H9 (cell line): ENCODE data around the gene ATRIP. TPM values are rescaled to one million over a fixed set of nuclear protein-coding genes. Genes with fewer than 3 reads are reported as not detected.

Experiments
- DNase-seq: peaks from one replicate; pipeline ENCODE4 v3.0.0-alpha.2; 2017
- H2AFZ ChIP-seq: one replicate; pipeline ENCODE4 v1.6.1; 2013; ENCODE audit warnings: mild to moderate bottlenecking, low read length, control low read depth, moderate library complexity
- H2AK5ac ChIP-seq: 2 replicates; pipeline ENCODE4 v1.6.1; 2013; ENCODE audit warnings: low read length, control low read depth, mixed read lengths; ENCODE audit not compliant: insufficient read length
- H2BK120ac ChIP-seq: one replicate; pipeline ENCODE4 v1.6.1; 2013; ENCODE audit warnings: low read depth, mild to moderate bottlenecking, low read length, control low read depth, inconsistent platforms; ENCODE audit not compliant: poor library complexity, severe bottlenecking
- H2BK12ac ChIP-seq: 2 replicates; pipeline ENCODE4 v1.6.1; 2013; ENCODE audit warnings: low read length, control low read depth, mixed read lengths, low read depth; ENCODE audit not compliant: insufficient read length
- H2BK15ac ChIP-seq: 2 replicates; pipeline ENCODE4 v1.6.1; 2013; ENCODE audit warnings: low read depth, low read length, control low read depth
- H2BK20ac ChIP-seq: one replicate; pipeline ENCODE4 v1.6.1; 2013; ENCODE audit warnings: low read depth, mild to moderate bottlenecking, low read length, control low read depth, inconsistent platforms; ENCODE audit not compliant: poor library complexity, severe bottlenecking
- H2BK5ac ChIP-seq: 2 replicates; pipeline ENCODE4 v1.6.1; 2013; ENCODE audit warnings: low read length, control low read depth, mixed read lengths; ENCODE audit not compliant: insufficient read length
- H3K14ac ChIP-seq: 2 replicates; pipeline ENCODE4 v1.6.1; 2013; ENCODE audit warnings: low read length, control low read depth; ENCODE audit not compliant: insufficient read depth
- H3K18ac ChIP-seq: 2 replicates; pipeline ENCODE4 v1.6.1; 2013; ENCODE audit warnings: low read depth, mild to moderate bottlenecking, mixed read lengths, low read length, control low read depth; ENCODE audit not compliant: insufficient read length
- H3K23ac ChIP-seq: 2 replicates; pipeline ENCODE4 v1.6.1; 2013; ENCODE audit warnings: low read length, control low read depth, mixed read lengths, low read depth; ENCODE audit not compliant: insufficient read length
- H3K23me2 ChIP-seq: 2 replicates; pipeline ENCODE4 v1.6.1; 2013; ENCODE audit warnings: low read depth, mild to moderate bottlenecking, mixed read lengths, low read length, control low read depth; ENCODE audit not compliant: insufficient read length, poor library complexity, severe bottlenecking
- H3K27ac ChIP-seq: 2 replicates; pipeline ENCODE4 v1.5.1; 2013; ENCODE audit warnings: low read length, control low read depth, mixed read lengths, low read depth; ENCODE audit not compliant: insufficient read length
- H3K27me3 ChIP-seq: 2 replicates; pipeline ENCODE4 v1.6.1; 2013; ENCODE audit warnings: low read length, control low read depth, inconsistent platforms; ENCODE audit not compliant: insufficient read depth
- H3K4ac ChIP-seq: 2 replicates; pipeline ENCODE4 v1.6.1; 2013; ENCODE audit warnings: low read depth, mild to moderate bottlenecking, control low read depth, inconsistent platforms, low read length, moderate library complexity
- H3K4me1 ChIP-seq: 2 replicates; pipeline ENCODE4 v1.6.1; 2013; ENCODE audit warnings: low read length, control low read depth, inconsistent platforms; ENCODE audit not compliant: insufficient read depth
- H3K4me2 ChIP-seq: 2 replicates; pipeline ENCODE4 v1.6.1; 2013; ENCODE audit warnings: low read length, control low read depth, mixed read lengths; ENCODE audit not compliant: insufficient read length, insufficient read depth
- H3K56ac ChIP-seq: 2 replicates; pipeline ENCODE4 v1.6.1; 2013; ENCODE audit warnings: low read depth, mild to moderate bottlenecking, mixed read lengths, low read length, control low read depth; ENCODE audit not compliant: insufficient read length
- H3K79me1 ChIP-seq: 2 replicates; pipeline ENCODE4 v1.6.1; 2013; ENCODE audit warnings: low read depth, mild to moderate bottlenecking, moderate library complexity, low read length, control low read depth, inconsistent platforms; ENCODE audit not compliant: insufficient read depth, poor library complexity, severe bottlenecking
- H3K79me2 ChIP-seq: 2 replicates; pipeline ENCODE4 v1.6.1; 2013; ENCODE audit warnings: low read length, control low read depth, inconsistent platforms; ENCODE audit not compliant: insufficient read depth
- H3K9ac ChIP-seq: 2 replicates; pipeline ENCODE4 v1.6.1; 2013; ENCODE audit warnings: low read length, control low read depth, mixed read lengths; ENCODE audit not compliant: insufficient read length; ENCODE audit errors: extremely low read depth
- H3K9me3 ChIP-seq: one replicate; pipeline ENCODE4 v1.6.1; 2013; ENCODE audit warnings: low read depth, low read length, inconsistent platforms; ENCODE audit not compliant: control insufficient read depth
- H3T11ph ChIP-seq: one replicate; pipeline ENCODE4 v1.6.1; 2013; ENCODE audit warnings: mild to moderate bottlenecking, low read length, control low read depth, inconsistent platforms
- H4K20me1 ChIP-seq: one replicate; pipeline ENCODE4 v1.6.1; 2013; ENCODE audit not compliant: control insufficient read depth, insufficient read length, insufficient read depth
- H4K5ac ChIP-seq: 2 replicates; pipeline ENCODE4 v1.6.1; 2013; ENCODE audit warnings: low read depth, mild to moderate bottlenecking, mixed read lengths, low read length, control low read depth; ENCODE audit not compliant: insufficient read length
- H4K8ac ChIP-seq: replicated peaks from 2 replicates; pipeline ENCODE4 v1.6.1; 2013; ENCODE audit warnings: low read length, control low read depth, mixed read lengths, low read depth; ENCODE audit not compliant: insufficient read length
- H4K91ac ChIP-seq: 2 replicates; pipeline ENCODE4 v1.6.1; 2013; ENCODE audit warnings: low read depth, mild to moderate bottlenecking, moderate library complexity, mixed read lengths, low read length, control low read depth; ENCODE audit not compliant: insufficient read length
- H3K27ac Mint-ChIP-seq, 3 experiments: 2 replicates in 2 of 3; 3 replicates in 1 of 3; pipeline ENCODE4 v1.8.0; 2020 to 2021; ENCODE audit warnings: mixed read lengths in 3 of 3, mild to moderate bottlenecking in 1 of 3, moderate library complexity in 1 of 3
- H3K27me3 Mint-ChIP-seq: 2 replicates; pipeline ENCODE4 v1.8.0; 2021; ENCODE audit warnings: low read depth, mild to moderate bottlenecking, moderate library complexity, mixed read lengths
- H3K36me3 Mint-ChIP-seq, 3 experiments: 2 replicates in 2 of 3; 3 replicates in 1 of 3; pipeline ENCODE4 v1.8.0; 2020 to 2021; ENCODE audit warnings: low read depth in 3 of 3, mixed read lengths in 3 of 3; ENCODE audit not compliant: insufficient read depth in 1 of 3
- H3K4me1 Mint-ChIP-seq, 2 experiments: 2 replicates each; pipeline ENCODE4 v1.8.0; 2020; ENCODE audit warnings: mixed read lengths in 2 of 2
- H3K4me3 Mint-ChIP-seq, 2 experiments: 2 replicates in 1 of 2; 3 replicates in 1 of 2; pipeline ENCODE4 v1.8.0; 2020 to 2021; ENCODE audit warnings: mild to moderate bottlenecking in 2 of 2, mixed read lengths in 2 of 2, moderate library complexity in 1 of 2
- H3K9me3 Mint-ChIP-seq, 2 experiments: 2 replicates in 1 of 2; 3 replicates in 1 of 2; pipeline ENCODE4 v1.8.0; 2020; ENCODE audit warnings: mild to moderate bottlenecking in 2 of 2, mixed read lengths in 2 of 2, moderate library complexity in 1 of 2
- CTCF ChIP-seq: fragments of 200-600 bp; sonication (generic); conservative IDR thresholded peaks from 3 replicates; pipeline ENCODE4 v1.8.0; 2021; ENCODE audit warnings: antibody characterized with exemption, mild to moderate bottlenecking
- WGBS: extraction: QIAGEN DNeasy Blood & Tissue Kit; methylation state at CpG from one replicate; pipeline ENCODE4 v1.1.7; 2013; ENCODE audit warnings: missing lambda C conversion rate, low lambda C conversion rate, mixed read lengths; ENCODE audit not compliant: insufficient read length; ENCODE audit errors: extremely low coverage; 5-methylcytosine and 5-hydroxymethylcytosine counted together
- total RNA-seq: library from RNA; stranded (reverse); gene quantifications from 2 replicates; pipeline ENCODE4 v1.2.1, GENCODE V29; 2021

ATRIP gene
- total RNA-seq, 1 experiment from 2014 or later = 16.3 TPM

DNA sequence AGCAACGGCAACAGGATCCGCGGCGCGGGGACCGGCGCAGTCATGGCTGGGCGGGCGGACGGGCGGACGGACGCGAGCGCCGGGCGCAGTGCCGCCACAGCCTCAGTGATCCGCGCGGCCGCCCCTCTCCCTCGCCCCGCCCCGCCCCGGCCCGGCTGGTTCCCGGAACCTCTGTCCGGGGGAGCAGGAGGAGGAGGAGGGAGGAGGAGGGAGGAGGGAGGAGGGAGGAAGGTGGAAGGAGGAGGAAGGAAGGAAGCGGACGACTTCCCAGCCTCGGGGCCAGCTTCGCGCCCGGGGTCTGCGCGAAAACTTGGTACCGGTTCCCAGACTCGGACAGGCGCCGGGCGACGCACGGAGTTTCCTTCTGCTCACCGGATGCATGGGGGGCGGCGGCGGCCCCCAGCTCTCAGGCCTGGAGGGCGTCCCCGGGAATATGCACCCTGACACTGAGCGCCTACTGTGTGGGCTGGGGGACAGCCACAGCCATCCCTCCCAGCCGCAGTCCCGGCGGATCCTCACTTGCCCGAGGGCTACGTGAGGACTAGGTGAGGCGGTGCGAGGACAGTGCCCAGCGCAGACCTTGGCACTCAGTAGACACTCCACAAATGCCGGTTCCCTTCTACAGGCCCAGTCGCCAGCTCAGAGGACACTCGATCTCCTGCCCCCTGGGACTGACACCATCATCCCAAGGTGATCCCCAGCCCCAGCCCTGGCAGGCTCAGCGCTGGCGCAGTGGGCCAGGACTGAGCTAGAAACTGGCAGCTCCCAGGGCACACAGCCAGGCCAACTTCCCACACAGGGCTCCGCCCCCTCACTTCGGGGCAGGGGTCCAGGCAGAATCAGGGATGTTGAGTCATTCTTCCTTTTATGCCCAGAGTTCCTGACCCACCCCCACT lies 57.8 kb downstream of the ATRIP start, which contains the start of gene SHISA5:
Gene SHISA5, minus strand, starts transcription at position 124 of the 896 bp plus-strand sequence. Its CDS starts 80 bp downstream, at position 44.
- Mint-ChIP-seq H3K36me3 (peaks cover 6 to 10% (median 7%) of the 10 kb centered on the region in 3 experiments), H3K4me3 (peak within 1 kb of the TSS; percentile 80 to 87), H3K27ac (no peak within 1 kb of the TSS; a peak in 2 of 7 replicates), H3K9me3 (peaks cover 0 to 1% of the 10 kb centered on the region in 2 experiments; a peak in 1 of 5 replicates), H3K4me1 (peaks cover 41% of the 10 kb centered on the region in 2 experiments), H3K27me3 (peaks cover 8% of the 10 kb centered on the region)
- Histone ChIP-seq H3K79me2 (peaks cover 1% of the 10 kb centered on the region; the same call in 1 of the 2 replicates), H3K18ac (peak within 1 kb of the TSS; percentile 41), H3K4ac (no peak within 1 kb of the TSS), H3K4me1 (peaks cover 4% of the 10 kb centered on the region; the same call in 1 of the 2 replicates), H3K9ac (peak within 1 kb of the TSS; percentile 48), H2BK12ac (no peak within 1 kb of the TSS), H3K9me3 (no peaks in the 10 kb centered on the region), H3K27ac (no peak within 1 kb of the TSS), H3K4me2 (peak within 1 kb of the TSS; percentile 51), H2BK15ac (peak within 1 kb of the TSS; percentile 7; the same call in 1 of the 2 replicates), H2AFZ (no peak within 1 kb of the TSS), H3K14ac (peak within 1 kb of the TSS; percentile 54), H3K27me3 (no peaks in the 10 kb centered on the region), H3K56ac (no peak within 1 kb of the TSS), H2BK20ac (no peak within 1 kb of the TSS), H2AK5ac (no peak within 1 kb of the TSS), H2BK120ac (no peak within 1 kb of the TSS), H3T11ph (no peak within 1 kb of the TSS), H3K23ac (no peak within 1 kb of the TSS), H4K5ac (no peak within 1 kb of the TSS), H3K79me1 (no peaks in the 10 kb centered on the region), H4K91ac (no peak within 1 kb of the TSS), H2BK5ac (no peak within 1 kb of the TSS), H4K8ac (no peak within 1 kb of the TSS), H4K20me1 (no peaks in the 10 kb centered on the region), H3K23me2 (peaks cover 11% of the 10 kb centered on the region)
- no CpG with 5 or more reads among the region's 66 CpGs for WGBS
- DNase-seq = peak; percentile 61
- no peak for TF ChIP-seq CTCF
